Panc1 (cell line): ENCODE results near the gene TBC1D22B.

Experiments
- POLR2AphosphoS5 ChIP-seq: IDR thresholded peaks from 2 replicates; pipeline ENCODE4 v1.6.1; 2012; ENCODE audit warnings: mild to moderate bottlenecking, low read depth, low read length, moderate library complexity
- TF ChIP-seq, protein P1 (sequence below): fragments of 450-650 bp; IDR thresholded peaks from 2 replicates; pipeline ENCODE4 v1.5.1; 2017; ENCODE audit warnings: mild to moderate bottlenecking
- TF ChIP-seq, protein P2 (sequence below), 2 experiments: IDR thresholded peaks; 2 replicates each; pipeline ENCODE4 v1.6.1; 2011 to 2012; ENCODE audit warnings: low read depth in 2 of 2, control low read depth in 1 of 2, low read length in 1 of 2, mild to moderate bottlenecking in 1 of 2, moderate library complexity in 1 of 2; ENCODE audit not compliant: insufficient read depth in 1 of 2

DNA sequence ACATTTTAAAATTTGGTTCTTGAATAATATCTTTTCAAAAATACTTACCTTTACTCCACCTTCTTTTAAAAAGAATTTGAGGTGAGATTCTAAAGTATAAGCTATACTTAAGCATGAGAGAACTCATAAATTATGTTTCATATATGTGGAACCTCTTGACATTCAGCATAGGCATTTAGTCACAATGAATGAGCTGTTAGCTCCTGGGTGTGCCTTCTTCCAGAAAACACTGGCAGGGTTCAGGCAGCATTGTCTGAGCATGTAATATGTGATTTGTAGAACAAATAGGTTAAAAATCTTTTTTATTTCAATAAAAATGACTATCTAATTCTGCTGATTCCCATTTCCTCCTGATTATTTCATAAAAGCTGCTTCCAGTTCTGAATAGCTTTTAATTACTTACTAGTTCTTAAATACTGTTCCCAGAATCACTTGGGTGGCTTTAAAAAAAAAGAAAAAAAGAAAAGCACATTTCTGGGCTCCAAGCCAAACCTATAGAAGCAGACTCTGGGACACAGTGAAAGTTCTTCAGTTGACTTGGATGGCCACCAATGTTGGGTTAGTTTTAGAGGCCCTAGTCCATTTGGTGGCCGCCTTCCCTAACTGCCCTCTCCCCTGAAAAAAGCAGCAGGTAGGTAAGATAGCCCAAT lies 116.4 kb downstream of the TBC1D22B start:
- TF ChIP-seq, protein P1, sequence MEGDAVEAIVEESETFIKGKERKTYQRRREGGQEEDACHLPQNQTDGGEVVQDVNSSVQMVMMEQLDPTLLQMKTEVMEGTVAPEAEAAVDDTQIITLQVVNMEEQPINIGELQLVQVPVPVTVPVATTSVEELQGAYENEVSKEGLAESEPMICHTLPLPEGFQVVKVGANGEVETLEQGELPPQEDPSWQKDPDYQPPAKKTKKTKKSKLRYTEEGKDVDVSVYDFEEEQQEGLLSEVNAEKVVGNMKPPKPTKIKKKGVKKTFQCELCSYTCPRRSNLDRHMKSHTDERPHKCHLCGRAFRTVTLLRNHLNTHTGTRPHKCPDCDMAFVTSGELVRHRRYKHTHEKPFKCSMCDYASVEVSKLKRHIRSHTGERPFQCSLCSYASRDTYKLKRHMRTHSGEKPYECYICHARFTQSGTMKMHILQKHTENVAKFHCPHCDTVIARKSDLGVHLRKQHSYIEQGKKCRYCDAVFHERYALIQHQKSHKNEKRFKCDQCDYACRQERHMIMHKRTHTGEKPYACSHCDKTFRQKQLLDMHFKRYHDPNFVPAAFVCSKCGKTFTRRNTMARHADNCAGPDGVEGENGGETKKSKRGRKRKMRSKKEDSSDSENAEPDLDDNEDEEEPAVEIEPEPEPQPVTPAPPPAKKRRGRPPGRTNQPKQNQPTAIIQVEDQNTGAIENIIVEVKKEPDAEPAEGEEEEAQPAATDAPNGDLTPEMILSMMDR: no peak
- no peak for TF ChIP-seq POLR2AphosphoS5
- TF ChIP-seq, protein P2, sequence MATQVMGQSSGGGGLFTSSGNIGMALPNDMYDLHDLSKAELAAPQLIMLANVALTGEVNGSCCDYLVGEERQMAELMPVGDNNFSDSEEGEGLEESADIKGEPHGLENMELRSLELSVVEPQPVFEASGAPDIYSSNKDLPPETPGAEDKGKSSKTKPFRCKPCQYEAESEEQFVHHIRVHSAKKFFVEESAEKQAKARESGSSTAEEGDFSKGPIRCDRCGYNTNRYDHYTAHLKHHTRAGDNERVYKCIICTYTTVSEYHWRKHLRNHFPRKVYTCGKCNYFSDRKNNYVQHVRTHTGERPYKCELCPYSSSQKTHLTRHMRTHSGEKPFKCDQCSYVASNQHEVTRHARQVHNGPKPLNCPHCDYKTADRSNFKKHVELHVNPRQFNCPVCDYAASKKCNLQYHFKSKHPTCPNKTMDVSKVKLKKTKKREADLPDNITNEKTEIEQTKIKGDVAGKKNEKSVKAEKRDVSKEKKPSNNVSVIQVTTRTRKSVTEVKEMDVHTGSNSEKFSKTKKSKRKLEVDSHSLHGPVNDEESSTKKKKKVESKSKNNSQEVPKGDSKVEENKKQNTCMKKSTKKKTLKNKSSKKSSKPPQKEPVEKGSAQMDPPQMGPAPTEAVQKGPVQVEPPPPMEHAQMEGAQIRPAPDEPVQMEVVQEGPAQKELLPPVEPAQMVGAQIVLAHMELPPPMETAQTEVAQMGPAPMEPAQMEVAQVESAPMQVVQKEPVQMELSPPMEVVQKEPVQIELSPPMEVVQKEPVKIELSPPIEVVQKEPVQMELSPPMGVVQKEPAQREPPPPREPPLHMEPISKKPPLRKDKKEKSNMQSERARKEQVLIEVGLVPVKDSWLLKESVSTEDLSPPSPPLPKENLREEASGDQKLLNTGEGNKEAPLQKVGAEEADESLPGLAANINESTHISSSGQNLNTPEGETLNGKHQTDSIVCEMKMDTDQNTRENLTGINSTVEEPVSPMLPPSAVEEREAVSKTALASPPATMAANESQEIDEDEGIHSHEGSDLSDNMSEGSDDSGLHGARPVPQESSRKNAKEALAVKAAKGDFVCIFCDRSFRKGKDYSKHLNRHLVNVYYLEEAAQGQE (IDR thresholded peaks at IDR 0.05; ENCODE audit: insufficient read depth in 1 of 2, low read depth in 2 of 2, low read length in 1 of 2): no peak
